Choroid plexus epithelial cell (primary cell): Measurements from ENCODE around the gene SH3GL1.

Experiments used
- DNase-seq: peaks from one replicate; pipeline ENCODE4 v3.0.0-alpha.2; 2010; ENCODE audit warnings: low read depth
- H3K4me3 ChIP-seq: 2 replicates; pipeline ENCODE4 v1.5.1; 2011; ENCODE audit warnings: low read depth, mild to moderate bottlenecking, control low read depth, low read length, moderate library complexity
- CTCF ChIP-seq: conservative IDR thresholded peaks from 2 replicates; pipeline ENCODE4 v1.5.1; 2011; ENCODE audit warnings: low read depth, mild to moderate bottlenecking, control low read depth, inconsistent platforms, low read length, moderate library complexity

The SH3GL1 gene

GRCh38 chr19:4370418-4371041 is 29.8 kb downstream of the SH3GL1 start:
- H3K4me3 ChIP-seq, result no peak overlapping the region
- no peak for TF ChIP-seq CTCF
- no peak for DNase-seq

- H3K4me3 ChIP-seq, result no peak overlapping the region
- peak; percentile 32 for DNase-seq
- TF ChIP-seq CTCF, result peak; percentile 39
These were observed 30.5 kb downstream of the SH3GL1 start for GRCh38 chr19:4369888-4370260.

GRCh38 chr19:4369109-4369887 is 31.0 kb downstream of the SH3GL1 start:
- no peak for DNase-seq
- H3K4me3 ChIP-seq, result no peak overlapping the region
- TF ChIP-seq CTCF, result no peak

GRCh38 chr19:4368128-4368820 is 32.1 kb downstream of the SH3GL1 start:
- no peak for TF ChIP-seq CTCF
- DNase-seq, result peak; percentile 27
- no peak overlapping the region for H3K4me3 ChIP-seq

GRCh38 chr19:4367781-4368127 is 32.6 kb downstream of the SH3GL1 start:
- TF ChIP-seq CTCF, result no peak
- no peak for DNase-seq
- no peak overlapping the region for H3K4me3 ChIP-seq

GRCh38 chr19:4367336-4367723 is 33.0 kb downstream of the SH3GL1 start:
- DNase-seq, result no peak
- no peak for TF ChIP-seq CTCF
- no peak overlapping the region for H3K4me3 ChIP-seq
